ENCODE results near the gene FILIP1. TPM values are rescaled to one million over a fixed set of nuclear protein-coding genes. Genes with fewer than 3 reads are reported as not detected.

FILIP1 gene
- total and polyA plus RNA-seq, 2 of the 8 experiments (the other 6 are each of a cell fraction or from before 2014, with no cell fraction given): 2.4 to 5.7 TPM

GRCh38 chr6:75348882-75349261, 144.7 kb downstream of the FILIP1 start:
- H3K23me2 ChIP-seq (ENCODE audit: low read depth, low read length): peaks cover 6% of the 10 kb centered on the region; the same call in 1 of the 2 replicates
- peak overlapping the region in 1 of 4 experiments; percentile 38; a peak in 1 of 7 replicates for H3K9ac ChIP-seq (replicated peaks in 1 of 4; ENCODE audit: extremely low read depth in 1 of 4, low read depth in 3 of 4, low read length in 3 of 4)
- no peak overlapping the region; the same call in 1 of the 2 replicates for H3K18ac ChIP-seq (ENCODE audit: extremely low read depth, low read length)
- H4K5ac ChIP-seq (ENCODE audit: insufficient read length, low read depth, low read length): no peak overlapping the region
- H3K36me3 ChIP-seq (ENCODE audit: control insufficient read depth in 2 of 4, insufficient read depth in 4 of 4, low read length in 3 of 4): no peaks in the 10 kb centered on the region
- H4K91ac ChIP-seq (replicated peaks; ENCODE audit: insufficient read length, low read length): no peak overlapping the region
- CTCF ChIA-PET (ENCODE audit: partially characterized antibody): interaction anchor here (0.6 to 1.6 kb wide), 9 partner anchors 10 to 497 kb away, joined by 3 to 5 read pairs (median 3); no protein-coding TSS in a partner anchor
- no peaks in the 10 kb centered on the region for H3K79me2 ChIP-seq (ENCODE audit: control insufficient read depth in 1 of 2, insufficient read depth in 2 of 2, low read length in 2 of 2)
- H3K27me3 ChIP-seq (replicated peaks in 1 of 4; ENCODE audit: control insufficient read depth in 3 of 4, extremely low read depth in 1 of 4, insufficient read depth in 3 of 4, low read length in 3 of 4): no peaks in the 10 kb centered on the region
- H3K4me3 ChIP-seq (ENCODE audit: extremely low read depth in 1 of 4, insufficient read depth in 2 of 4, low read depth in 3 of 4, low read length in 4 of 4): peak overlapping the region; percentile 57 to 67 (median 65); a peak in 5 of 8 replicates
- H3K4ac ChIP-seq (replicated peaks; ENCODE audit: insufficient read length, low read depth, low read length): no peak overlapping the region
- H2BK15ac ChIP-seq (ENCODE audit: low read length): no peak overlapping the region
- H3K14ac ChIP-seq (ENCODE audit: insufficient read length): no peak overlapping the region
- 0 out of 2 replicates have a peak overlapping the region, but pooled peaks have one; percentile 71 for H2AFZ ChIP-seq (ENCODE audit: low read length)
- no peak overlapping the region for H3K56ac ChIP-seq (replicated peaks; ENCODE audit: insufficient read length, low read depth, low read length)
- no peak for TF ChIP-seq EP300 (IDR thresholded peaks at IDR 0.05; ENCODE audit: borderline replicate concordance in 1 of 2, low read depth in 2 of 2, low read length in 2 of 2)
- TF ChIP-seq FOSL1 (IDR thresholded peaks at IDR 0.05; ENCODE audit: insufficient read depth, low read depth, low read length): no peak
- no peak for TF ChIP-seq BCL11A (IDR thresholded peaks at IDR 0.05; ENCODE audit: low read depth in 2 of 2, low read length in 2 of 2)
- no peak for TF ChIP-seq SAP30 (IDR thresholded peaks at IDR 0.05; ENCODE audit: insufficient read depth, insufficient replicate concordance, low read length)
- TF ChIP-seq SUZ12 (IDR thresholded peaks at IDR 0.05; ENCODE audit: low read length): no peak
- no peak for TF ChIP-seq USF2 (IDR thresholded peaks at IDR 0.05; ENCODE audit: low read length)
- TF ChIP-seq RBBP5 (IDR thresholded peaks at IDR 0.05; ENCODE audit: borderline replicate concordance, low read depth, low read length): no peak
- no peak for TF ChIP-seq RNF2 (IDR thresholded peaks at IDR 0.05; ENCODE audit: borderline replicate concordance, low read depth, low read length, missing control alignments, poor library complexity, severe bottlenecking)
- no peak for TF ChIP-seq SP2 (IDR thresholded peaks at IDR 0.05; ENCODE audit: low read length)
- TF ChIP-seq MAFK (IDR thresholded peaks at IDR 0.05; ENCODE audit: low read depth, low read length): no peak
- no peak for TF ChIP-seq CTBP2 (IDR thresholded peaks at IDR 0.05; ENCODE audit: borderline replicate concordance, insufficient read depth, insufficient read length, low read length)
- no peak overlapping the region for H4K8ac ChIP-seq (ENCODE audit: extremely low read depth, insufficient read depth, low read length)
- no peak overlapping the region for H3K23ac ChIP-seq (ENCODE audit: insufficient read length)
- H2BK20ac ChIP-seq (ENCODE audit: low read length): 0 out of 2 replicates have a peak overlapping the region, but pooled peaks have one; percentile 52
- POLR2A ChIA-PET (ENCODE audit: partially characterized antibody): interaction anchor here (0.9 to 1.5 kb wide), 4 partner anchors 14 to 27 kb away, joined by 3 to 12 read pairs (median 4); no protein-coding TSS in a partner anchor
- no peak overlapping the region for H2BK5ac ChIP-seq (ENCODE audit: low read depth, low read length)
- H3K79me1 ChIP-seq (ENCODE audit: low read depth, low read length): no peaks in the 10 kb centered on the region
- H3K4me2 ChIP-seq (ENCODE audit: insufficient read depth in 1 of 2, low read depth in 2 of 2, low read length in 2 of 2): peak overlapping the region; percentile 84 to 96
- H2AK5ac ChIP-seq (ENCODE audit: low read depth, low read length): no peak overlapping the region
- H2BK12ac ChIP-seq (ENCODE audit: low read depth, low read length): peak overlapping the region; percentile 21; the same call in 1 of the 2 replicates
- peak overlapping the region; percentile 11 for H2BK120ac ChIP-seq (replicated peaks; ENCODE audit: low read depth, low read length)
- H3K4me1 ChIP-seq (replicated peaks in 1 of 4; ENCODE audit: control insufficient read depth in 3 of 4, insufficient read depth in 4 of 4, low read length in 3 of 4): peaks cover 0 to 6% (median 4%) of the 10 kb centered on the region in 4 experiments; a peak in 4 of 7 replicates
- H3K9me3 ChIP-seq (ENCODE audit: insufficient read depth in 2 of 2, low read depth in 1 of 2, low read length in 1 of 2): no peaks in the 10 kb centered on the region
- no peaks in the 10 kb centered on the region for H4K20me1 ChIP-seq (replicated peaks in 1 of 2; ENCODE audit: control insufficient read depth in 1 of 2, insufficient read depth in 2 of 2, low read length in 2 of 2)
- DNase-seq (ENCODE audit: low read depth in 1 of 2, low spot score in 2 of 2) (no peak), FAIRE-seq (peak; percentile 19)
- no peak overlapping the region for H3K27ac ChIP-seq (ENCODE audit: low read depth, low read length)

Data from H1 (cell line).